GM12878 (cell line): Measurements from ENCODE around the gene LRRC45. TPM values are rescaled to one million over a fixed set of nuclear protein-coding genes. Genes with fewer than 3 reads are reported as not detected.

Source experiments
- ATAC-seq: fragments of 200-7000 bp; cut with Tn5 transposase; 3 replicates; pipeline ENCODE4 v1.9.1; 2020; ENCODE audit warnings: mild to moderate bottlenecking, moderate library complexity
- BruUV-seq: library from RNA; stranded (reverse); fragments of 400-500 nt; replicated peaks from 2 replicates; lab custom pipeline; 2021; lab: Mats Ljungman, UMichigan
- CTCF ChIA-PET: fragments of 300-600 bp; sonication (Branson Sonifier 250); formaldehyde crosslinking; extraction: SDS; loops from one replicate; lab custom pipeline; 2021; ENCODE audit warnings: inconsistent platforms; lab: Yijun Ruan, JAX
- POLR2A ChIA-PET: fragments of 350-600 bp; formaldehyde crosslinking; extraction: SDS; loops from one replicate; lab custom pipeline; 2021; ENCODE audit warnings: inconsistent platforms; lab: Charles Lee
- RAD21 ChIA-PET: fragments of 300-600 bp; sonication (Branson Sonifier 250); formaldehyde crosslinking; loops from one replicate; lab custom pipeline; 2023; ENCODE audit warnings: antibody characterized with exemption; ENCODE audit not compliant: unreplicated experiment; lab: Charles Lee
- SMC1A ChIA-PET: fragments of 300-600 bp; sonication (Branson Sonifier 250); formaldehyde crosslinking; loops from one replicate; lab custom pipeline; 2023; ENCODE audit not compliant: unreplicated experiment, uncharacterized antibody; lab: Charles Lee
- DNase-seq: peaks from one replicate; pipeline ENCODE4 v3.0.0-alpha.2; 2011; ENCODE audit warnings: low read depth, low spot score
- FAIRE-seq: peaks from 3 replicates; lab custom pipeline; 2011; peaks lifted over from hg19 to GRCh38; lab: Jason Lieb, UNC
- H2AFZ ChIP-seq: 2 replicates; pipeline ENCODE4 v1.6.0; 2011; ENCODE audit warnings: low read depth, low read length, control low read depth; ENCODE audit not compliant: control insufficient read depth
- H3K27ac ChIP-seq: 2 replicates; pipeline ENCODE4 v1.5.1; 2011; ENCODE audit warnings: control low read depth; ENCODE audit not compliant: control insufficient read depth, insufficient read depth
- H3K27me3 ChIP-seq, 2 experiments: replicated peaks in 1 of 2; 2 replicates each; pipeline versions ENCODE4 v1.6.0 to v1.6.1; 2011; ENCODE audit warnings: low read length in 1 of 2; ENCODE audit not compliant: control insufficient read depth in 2 of 2, insufficient read depth in 2 of 2
- H3K36me3 ChIP-seq, 2 experiments: 2 replicates each; pipeline ENCODE4 v1.5.1; 2011; ENCODE audit warnings: low read length in 1 of 2; ENCODE audit not compliant: control insufficient read depth in 2 of 2, insufficient read depth in 2 of 2
- H3K4me1 ChIP-seq: 2 replicates; pipeline ENCODE4 v1.6.1; 2011; ENCODE audit warnings: mild to moderate bottlenecking, low read length, moderate library complexity, mixed read lengths; ENCODE audit not compliant: control insufficient read depth, insufficient read depth
- H3K4me2 ChIP-seq: 2 replicates; pipeline ENCODE4 v1.6.0; 2011; ENCODE audit warnings: control low read depth; ENCODE audit not compliant: control insufficient read depth, insufficient read depth
- H3K4me3 ChIP-seq: fragments of 200-600 bp; sonication (generic); 2 replicates; pipeline ENCODE4 v1.5.1; 2016
- H3K79me2 ChIP-seq: 2 replicates; pipeline ENCODE4 v1.6.0; 2011; ENCODE audit warnings: low read length; ENCODE audit not compliant: control insufficient read depth, insufficient read depth
- H3K9ac ChIP-seq: 2 replicates; pipeline ENCODE4 v1.8.0; 2011; ENCODE audit warnings: low read length, control low read depth, mixed read lengths; ENCODE audit not compliant: control insufficient read depth, insufficient read depth
- H3K9me3 ChIP-seq: replicated peaks from 3 replicates; pipeline ENCODE4 v1.5.1; 2011; ENCODE audit warnings: mild to moderate bottlenecking, low read length; ENCODE audit not compliant: control insufficient read depth, insufficient read depth
- H4K20me1 ChIP-seq: 2 replicates; pipeline ENCODE4 v1.6.0; 2011; ENCODE audit not compliant: control insufficient read depth, insufficient read depth
- BMI1 ChIP-seq: fragments of 450-650 bp; IDR thresholded peaks from 2 replicates; pipeline ENCODE4 v1.6.1; 2016; ENCODE audit warnings: mild to moderate bottlenecking, moderate library complexity, borderline replicate concordance
- EED ChIP-seq: sonication (generic); IDR thresholded peaks from 2 replicates; pipeline ENCODE4 v1.6.1; 2016; ENCODE audit warnings: antibody characterized with exemption, low read depth
- EP300 ChIP-seq, 2 experiments: fragments of 150-350 bp in 1 of 2; IDR thresholded peaks; 2 replicates each; pipeline ENCODE4 v1.6.1; 2011 to 2012; ENCODE audit warnings: low read depth in 2 of 2, low read length in 2 of 2, borderline replicate concordance in 1 of 2, improper control_type of control experiment in 1 of 2, inconsistent platforms in 1 of 2; ENCODE audit not compliant: control insufficient read depth in 1 of 2
- GABPA ChIP-seq: IDR thresholded peaks from 2 replicates; pipeline ENCODE4 v1.6.1; 2014; ENCODE audit warnings: antibody characterized with exemption, low read depth, mild to moderate bottlenecking, inconsistent platforms
- IKZF1 ChIP-seq: fragments of 450-650 bp; conservative IDR thresholded peaks from 2 replicates; pipeline ENCODE4 v1.6.1; 2017; ENCODE audit warnings: antibody characterized with exemption, mild to moderate bottlenecking
- MYB ChIP-seq: fragments of 150-350 bp; IDR thresholded peaks from 2 replicates; pipeline ENCODE4 v1.6.1; 2014; ENCODE audit warnings: mild to moderate bottlenecking, low read depth, low read length, borderline replicate concordance
- NFYB ChIP-seq: IDR thresholded peaks from 2 replicates; pipeline ENCODE4 v1.6.1; 2011; ENCODE audit warnings: low read depth, mild to moderate bottlenecking, low read length, improper control_type of control experiment, moderate library complexity; ENCODE audit not compliant: insufficient read depth
- RELB ChIP-seq: fragments of 450-650 bp; IDR thresholded peaks from 2 replicates; pipeline ENCODE4 v1.6.1; 2017; ENCODE audit warnings: low read depth, mild to moderate bottlenecking, moderate library complexity
- SP1 ChIP-seq: IDR thresholded peaks from one replicate; pipeline ENCODE4 v1.6.1; 2011; ENCODE audit warnings: low read depth, low read length
- SUZ12 ChIP-seq: fragments of 200-600 bp; sonication (generic); IDR thresholded peaks from one replicate; pipeline ENCODE4 v1.6.1; 2018; ENCODE audit warnings: antibody characterized with exemption, mild to moderate bottlenecking; ENCODE audit not compliant: unreplicated experiment
- TCF12 ChIP-seq: IDR thresholded peaks from 2 replicates; pipeline ENCODE4 v1.6.1; 2011; ENCODE audit warnings: low read depth, mild to moderate bottlenecking, low read length
- WRNIP1 ChIP-seq: IDR thresholded peaks from 2 replicates; pipeline ENCODE4 v1.6.1; 2011; ENCODE audit warnings: low read depth, low read length, improper control_type of control experiment, borderline replicate concordance
- WGBS: methylation state at CpG from one replicate; pipeline ENCODE4 v1.1.6; 2016; ENCODE audit warnings: low lambda C conversion rate; ENCODE audit not compliant: insufficient replicate concordance, insufficient coverage; ENCODE audit errors: missing lambda C conversion rate; 5-methylcytosine and 5-hydroxymethylcytosine counted together
- in situ Hi-C: fragments of 300-500 bp; cut with MboI; formaldehyde crosslinking; loops from 9 replicates; pipeline ENCODE4 v1.14.3; 2018; ENCODE audit warnings: mixed read lengths
- intact Hi-C: fragments of 100-400 bp; cut with micrococcal nuclease; formaldehyde crosslinking; loops from one replicate; pipeline ENCODE4 v1.14.2; 2022; ENCODE audit not compliant: unreplicated experiment
- polyA plus RNA-seq, 11 experiments: library from polyadenylated mRNA; depleted of rRNA in 4 of 11; unstranded in 6 of 11; stranded (reverse) in 5 of 11; fragments of >200 nt; fragmentation: Nextera tagmentation in 4 of 11; fragmentation: Illumina TruSeq in 1 of 11; extraction: Ambion mirVana in 4 of 11; extraction: Trizol in 1 of 11; gene quantifications; 1 replicate in 1 of 11; 2 replicates in 10 of 11; pipeline versions ENCODE4 v1.2.1 to v1.2.3, GENCODE V29; 2011 to 2016; ENCODE audit warnings: inconsistent platforms in 2 of 11, missing spikeins in 2 of 11, low read depth in 1 of 11
- total RNA-seq, 4 experiments: library from RNA; depleted of rRNA in 3 of 4; stranded (reverse); fragments of >200 nt in 3 of 4; fragmentation: Illumina TruSeq in 1 of 4; extraction: Trizol in 1 of 4; gene quantifications; 2 replicates each; pipeline versions ENCODE4 v1.2.1 to v1.2.3, GENCODE V29; 2013 to 2021
- TF ChIP-seq, protein P1 (sequence below): fragments of 450-650 bp; IDR thresholded peaks from 2 replicates; pipeline ENCODE4 v1.6.1; 2017; ENCODE audit warnings: antibody characterized with exemption, mild to moderate bottlenecking, moderate library complexity
- TF ChIP-seq, protein P2 (sequence below): fragments of 450-650 bp; IDR thresholded peaks from 2 replicates; pipeline ENCODE4 v1.6.1; 2017; ENCODE audit warnings: mild to moderate bottlenecking, moderate library complexity

LRRC45 gene
- total and polyA plus RNA-seq, 10 of the 15 experiments (the other 5 are each of a cell fraction or from before 2014, with no cell fraction given) = 0.03 to 27.7 (median 10.4) TPM

DNA sequence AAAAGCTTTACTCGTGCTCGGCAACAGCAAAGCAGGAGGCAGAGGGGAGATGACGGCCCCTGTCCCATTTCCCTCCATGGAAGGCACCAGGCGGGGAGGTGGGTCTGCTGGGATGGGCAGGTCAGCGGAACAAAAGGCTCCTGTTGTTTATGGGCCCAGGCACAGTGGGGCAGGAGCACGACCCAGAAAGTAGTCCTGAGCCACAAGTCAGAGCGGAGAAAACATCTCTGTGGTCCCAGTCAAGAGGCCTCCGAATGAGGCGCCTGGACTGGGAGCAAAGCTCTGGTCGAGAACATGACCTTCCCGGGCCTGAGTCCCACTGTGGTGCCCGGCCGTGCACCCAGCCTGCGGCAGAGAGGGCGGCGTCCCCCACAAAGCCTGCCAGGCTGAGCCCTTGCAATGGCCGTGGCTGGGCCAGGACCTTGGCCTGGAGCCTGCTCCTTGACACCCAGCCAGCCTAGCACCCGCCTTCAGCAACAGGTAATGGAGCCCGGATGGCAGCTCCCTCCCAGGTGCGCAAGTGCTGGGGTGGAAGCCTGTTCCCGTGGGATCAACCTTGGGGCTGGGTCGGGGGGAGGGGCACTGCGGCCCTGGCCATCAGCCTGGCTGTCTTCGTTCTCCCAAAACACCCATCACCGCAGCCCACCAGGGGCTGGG is 24.9 kb downstream of the LRRC45 start:
- CTCF ChIA-PET = no interaction called here
- H3K27ac ChIP-seq = no peak overlapping the region
- in situ Hi-C loops (no loop called here), intact Hi-C loops (no loop called here)
- no peak overlapping the region for H3K9ac ChIP-seq
- RAD21 ChIA-PET = no interaction called here
- H3K36me3 ChIP-seq = no peaks in the 10 kb centered on the region
- H3K4me1 ChIP-seq = peaks cover under 1% of the 10 kb centered on the region
- 91% methylated on average over 24 of the region's 25 CpGs for WGBS
- POLR2A ChIA-PET = interaction anchor here (1.0 kb wide), 1 partner anchor 10 kb away, joined by 3 read pairs; the partner anchor contains the start of gene DCXR
- BruUV-seq = no TSS peak
- peaks cover 10% of the 10 kb centered on the region for H3K79me2 ChIP-seq
- SMC1A ChIA-PET = no interaction called here
- no peaks in the 10 kb centered on the region for H3K27me3 ChIP-seq
- no peak overlapping the region for H3K4me2 ChIP-seq
- no peak for ATAC-seq
- H2AFZ ChIP-seq = no peak overlapping the region
- H3K4me3 ChIP-seq = no peak overlapping the region
- no peaks in the 10 kb centered on the region for H4K20me1 ChIP-seq
- H3K9me3 ChIP-seq = no peaks in the 10 kb centered on the region
- DNase-seq = no peak
- no peak for FAIRE-seq
- TF ChIP-seq, protein P1, sequence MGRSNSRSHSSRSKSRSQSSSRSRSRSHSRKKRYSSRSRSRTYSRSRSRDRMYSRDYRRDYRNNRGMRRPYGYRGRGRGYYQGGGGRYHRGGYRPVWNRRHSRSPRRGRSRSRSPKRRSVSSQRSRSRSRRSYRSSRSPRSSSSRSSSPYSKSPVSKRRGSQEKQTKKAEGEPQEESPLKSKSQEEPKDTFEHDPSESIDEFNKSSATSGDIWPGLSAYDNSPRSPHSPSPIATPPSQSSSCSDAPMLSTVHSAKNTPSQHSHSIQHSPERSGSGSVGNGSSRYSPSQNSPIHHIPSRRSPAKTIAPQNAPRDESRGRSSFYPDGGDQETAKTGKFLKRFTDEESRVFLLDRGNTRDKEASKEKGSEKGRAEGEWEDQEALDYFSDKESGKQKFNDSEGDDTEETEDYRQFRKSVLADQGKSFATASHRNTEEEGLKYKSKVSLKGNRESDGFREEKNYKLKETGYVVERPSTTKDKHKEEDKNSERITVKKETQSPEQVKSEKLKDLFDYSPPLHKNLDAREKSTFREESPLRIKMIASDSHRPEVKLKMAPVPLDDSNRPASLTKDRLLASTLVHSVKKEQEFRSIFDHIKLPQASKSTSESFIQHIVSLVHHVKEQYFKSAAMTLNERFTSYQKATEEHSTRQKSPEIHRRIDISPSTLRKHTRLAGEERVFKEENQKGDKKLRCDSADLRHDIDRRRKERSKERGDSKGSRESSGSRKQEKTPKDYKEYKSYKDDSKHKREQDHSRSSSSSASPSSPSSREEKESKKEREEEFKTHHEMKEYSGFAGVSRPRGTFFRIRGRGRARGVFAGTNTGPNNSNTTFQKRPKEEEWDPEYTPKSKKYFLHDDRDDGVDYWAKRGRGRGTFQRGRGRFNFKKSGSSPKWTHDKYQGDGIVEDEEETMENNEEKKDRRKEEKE = no peak
- TF ChIP-seq EP300 (IDR thresholded peaks at IDR 0.05; ENCODE audit: borderline replicate concordance in 1 of 2, control insufficient read depth in 1 of 2, low read depth in 2 of 2, low read length in 2 of 2) = no peak
- no peak for TF ChIP-seq IKZF1
- no peak for TF ChIP-seq NFYB
- TF ChIP-seq SUZ12 = no peak
- TF ChIP-seq WRNIP1 = no peak
- TF ChIP-seq EED = no peak
- TF ChIP-seq TCF12 = no peak
- TF ChIP-seq GABPA = no peak
- TF ChIP-seq SP1 = no peak
- no peak for TF ChIP-seq RELB
- TF ChIP-seq, protein P2, sequence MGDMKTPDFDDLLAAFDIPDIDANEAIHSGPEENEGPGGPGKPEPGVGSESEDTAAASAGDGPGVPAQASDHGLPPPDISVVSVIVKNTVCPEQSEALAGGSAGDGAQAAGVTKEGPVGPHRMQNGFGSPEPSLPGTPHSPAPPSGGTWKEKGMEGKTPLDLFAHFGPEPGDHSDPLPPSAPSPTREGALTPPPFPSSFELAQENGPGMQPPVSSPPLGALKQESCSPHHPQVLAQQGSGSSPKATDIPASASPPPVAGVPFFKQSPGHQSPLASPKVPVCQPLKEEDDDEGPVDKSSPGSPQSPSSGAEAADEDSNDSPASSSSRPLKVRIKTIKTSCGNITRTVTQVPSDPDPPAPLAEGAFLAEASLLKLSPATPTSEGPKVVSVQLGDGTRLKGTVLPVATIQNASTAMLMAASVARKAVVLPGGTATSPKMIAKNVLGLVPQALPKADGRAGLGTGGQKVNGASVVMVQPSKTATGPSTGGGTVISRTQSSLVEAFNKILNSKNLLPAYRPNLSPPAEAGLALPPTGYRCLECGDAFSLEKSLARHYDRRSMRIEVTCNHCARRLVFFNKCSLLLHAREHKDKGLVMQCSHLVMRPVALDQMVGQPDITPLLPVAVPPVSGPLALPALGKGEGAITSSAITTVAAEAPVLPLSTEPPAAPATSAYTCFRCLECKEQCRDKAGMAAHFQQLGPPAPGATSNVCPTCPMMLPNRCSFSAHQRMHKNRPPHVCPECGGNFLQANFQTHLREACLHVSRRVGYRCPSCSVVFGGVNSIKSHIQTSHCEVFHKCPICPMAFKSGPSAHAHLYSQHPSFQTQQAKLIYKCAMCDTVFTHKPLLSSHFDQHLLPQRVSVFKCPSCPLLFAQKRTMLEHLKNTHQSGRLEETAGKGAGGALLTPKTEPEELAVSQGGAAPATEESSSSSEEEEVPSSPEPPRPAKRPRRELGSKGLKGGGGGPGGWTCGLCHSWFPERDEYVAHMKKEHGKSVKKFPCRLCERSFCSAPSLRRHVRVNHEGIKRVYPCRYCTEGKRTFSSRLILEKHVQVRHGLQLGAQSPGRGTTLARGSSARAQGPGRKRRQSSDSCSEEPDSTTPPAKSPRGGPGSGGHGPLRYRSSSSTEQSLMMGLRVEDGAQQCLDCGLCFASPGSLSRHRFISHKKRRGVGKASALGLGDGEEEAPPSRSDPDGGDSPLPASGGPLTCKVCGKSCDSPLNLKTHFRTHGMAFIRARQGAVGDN = no peak
- no peak for TF ChIP-seq BMI1
- no peak for TF ChIP-seq MYB
